GM23248 (cell line): ENCODE measurements around the gene CCDC38.

Source experiments
- EZH2 ChIP-seq: fragments of 200-600 bp; sonication (generic); IDR thresholded peaks from 2 replicates; pipeline ENCODE4 v1.6.1; 2018; ENCODE audit warnings: antibody characterized with exemption, mild to moderate bottlenecking; ENCODE audit not compliant: insufficient read depth, poor library complexity, severe bottlenecking
- EZH2phosphoT487 ChIP-seq: fragments of 200-600 bp; sonication (generic); IDR thresholded peaks from 2 replicates; pipeline ENCODE4 v1.6.1; 2018; ENCODE audit warnings: antibody characterized with exemption, moderate library complexity, mild to moderate bottlenecking, low read depth; ENCODE audit not compliant: insufficient read depth

- TF ChIP-seq EZH2phosphoT487 (no peak), EZH2 (no peak)
Observed at GRCh38 chr12:95898081-95898480, 44.3 kb downstream of the CCDC38 start.
